ENCODE measurements around the gene PSMB5.

GRCh38 chr14:23053426-23053825, 18.7 kb upstream of the PSMB5 start:
- TF ChIP-seq, protein P1, sequence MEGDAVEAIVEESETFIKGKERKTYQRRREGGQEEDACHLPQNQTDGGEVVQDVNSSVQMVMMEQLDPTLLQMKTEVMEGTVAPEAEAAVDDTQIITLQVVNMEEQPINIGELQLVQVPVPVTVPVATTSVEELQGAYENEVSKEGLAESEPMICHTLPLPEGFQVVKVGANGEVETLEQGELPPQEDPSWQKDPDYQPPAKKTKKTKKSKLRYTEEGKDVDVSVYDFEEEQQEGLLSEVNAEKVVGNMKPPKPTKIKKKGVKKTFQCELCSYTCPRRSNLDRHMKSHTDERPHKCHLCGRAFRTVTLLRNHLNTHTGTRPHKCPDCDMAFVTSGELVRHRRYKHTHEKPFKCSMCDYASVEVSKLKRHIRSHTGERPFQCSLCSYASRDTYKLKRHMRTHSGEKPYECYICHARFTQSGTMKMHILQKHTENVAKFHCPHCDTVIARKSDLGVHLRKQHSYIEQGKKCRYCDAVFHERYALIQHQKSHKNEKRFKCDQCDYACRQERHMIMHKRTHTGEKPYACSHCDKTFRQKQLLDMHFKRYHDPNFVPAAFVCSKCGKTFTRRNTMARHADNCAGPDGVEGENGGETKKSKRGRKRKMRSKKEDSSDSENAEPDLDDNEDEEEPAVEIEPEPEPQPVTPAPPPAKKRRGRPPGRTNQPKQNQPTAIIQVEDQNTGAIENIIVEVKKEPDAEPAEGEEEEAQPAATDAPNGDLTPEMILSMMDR (IDR thresholded peaks at IDR 0.05): no peak
- TF ChIP-seq POLR2A (IDR thresholded peaks at IDR 0.05): no peak

All from adrenal gland (tissue), 5 donors.